ENCODE results near the gene ASAP2. TPM values are rescaled to one million over a fixed set of nuclear protein-coding genes. Genes with fewer than 3 reads are reported as not detected.

ASAP2 gene
- total and polyA plus RNA-seq, 9 of the 15 experiments (the other 6 are each of a cell fraction or from before 2014, with no cell fraction given): 0.06 to 4.3 (median 3.1) TPM

- TF ChIP-seq MNT (conservative IDR thresholded peaks at IDR 0.05) (peak in 1 of 2 experiments; percentile 88), ELF1 (tag; IDR thresholded peaks at IDR 0.05) (peak; percentile 17; the same call in 1 of the 2 replicates), FOXP1 (CRISPR knock-in tag; IDR thresholded peaks at IDR 0.05) (peak; percentile 85), MAX (CRISPR knock-in tag; IDR thresholded peaks at IDR 0.05) (peak; percentile 74), CBX3 (IDR thresholded peaks at IDR 0.05; ENCODE audit: borderline replicate concordance in 1 of 2, low read length in 2 of 2) (0 out of 3 replicates have a peak, but pooled peaks of 1 of the 2 experiments have one; percentile 9), ZBTB17 (CRISPR knock-in tag; IDR thresholded peaks at IDR 0.05) (peak; percentile 21; the same call in 1 of the 2 replicates), GATAD2A (IDR thresholded peaks at IDR 0.05) (peak; percentile 95), TEAD4 (IDR thresholded peaks at IDR 0.05; ENCODE audit: low read length) (no peak), TEAD4 (CRISPR knock-in tag; IDR thresholded peaks at IDR 0.05; ENCODE audit: borderline replicate concordance) (peak; percentile 56; the same call in 1 of the 2 replicates), ETV6 (IDR thresholded peaks at IDR 0.05; ENCODE audit: borderline replicate concordance in 1 of 2, low read depth in 2 of 2, low read length in 1 of 2) (no peak), ETV6 (CRISPR knock-in tag; IDR thresholded peaks at IDR 0.05; ENCODE audit: borderline replicate concordance) (peak; percentile 61; the same call in 1 of the 2 replicates), ARID4B (CRISPR knock-in tag; IDR thresholded peaks at IDR 0.05) (peak; percentile 94), CCNT2 (IDR thresholded peaks at IDR 0.05; ENCODE audit: borderline replicate concordance, extremely low read depth, insufficient read length, low read depth, low read length) (peak; percentile 79), SUPT5H (IDR thresholded peaks at IDR 0.05) (peak; percentile 86), RAD21 (CRISPR knock-in tag; conservative IDR thresholded peaks at IDR 0.05 in 1 of 2, IDR thresholded peaks at IDR 0.05 in 1 of 2) (0 out of 4 replicates have a peak, but pooled peaks of 1 of the 2 experiments have one; percentile 2), ATF1 (CRISPR knock-in tag; IDR thresholded peaks at IDR 0.05) (no peak), ATF1 (tag; IDR thresholded peaks at IDR 0.05) (peak; percentile 89), FOXO4 (CRISPR knock-in tag; IDR thresholded peaks at IDR 0.05) (no peak), TBL1XR1 (IDR thresholded peaks at IDR 0.05; ENCODE audit: low read length in 2 of 2) (no peak), XRCC5 (IDR thresholded peaks at IDR 0.05; ENCODE audit: low read depth, low read length) (peak; percentile 94)
These were observed 216.7 kb downstream of the ASAP2 start, which contains the start of the genes CPSF3 and ITGB1BP1 (continued) for GRCh38 chr2:9423100-9423921.
